ENCODE measurements around the gene DRAM2.

Gene DRAM2

DNA sequence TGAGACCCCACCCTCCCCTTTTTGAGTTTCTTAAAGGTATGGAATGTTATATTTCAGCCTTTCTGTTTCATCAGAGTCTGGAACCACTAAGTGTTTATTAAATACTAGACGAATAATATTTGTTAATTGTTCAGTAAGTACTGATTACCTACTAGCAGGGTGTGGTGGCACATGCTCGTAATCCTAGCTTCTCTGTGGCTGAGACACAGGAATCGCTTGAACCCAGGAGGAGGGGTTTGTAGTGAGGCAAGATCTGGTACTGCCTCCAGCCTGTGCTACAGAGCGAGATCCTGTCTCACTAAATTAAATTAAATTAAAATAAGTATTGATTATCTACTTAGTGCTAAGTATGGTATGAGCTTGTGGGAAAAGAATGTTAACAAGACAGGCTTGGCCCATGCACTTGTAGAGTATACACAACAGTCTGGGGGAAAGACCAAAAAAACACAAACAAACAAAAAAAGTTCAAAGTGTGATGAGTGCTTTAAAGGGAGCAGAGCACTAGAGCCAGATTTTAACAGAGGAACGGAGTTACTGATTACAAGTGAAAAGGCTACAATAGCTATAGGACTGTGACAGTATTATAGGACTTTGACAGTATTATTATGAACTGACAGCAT, 2.6 kb upstream of the DRAM2 start:
- Histone ChIP-seq H3K4me3 (ENCODE audit: low read length) (no peak overlapping the region), H3K9me3 (ENCODE audit: control insufficient read depth, insufficient read depth, low read length) (no peaks in the 10 kb centered on the region), H3K27ac (ENCODE audit: low read length) (no peak overlapping the region), H3K4me1 (ENCODE audit: control insufficient read depth, insufficient read depth, low read length) (peaks cover 1% of the 10 kb centered on the region; the same call in 1 of the 2 replicates), H3K36me3 (ENCODE audit: control insufficient read depth, insufficient read depth, low read length) (no peaks in the 10 kb centered on the region), H3K27me3 (ENCODE audit: control insufficient read depth, insufficient read depth, low read length) (no peaks in the 10 kb centered on the region)
- no peak for DNase-seq (ENCODE audit: low read depth, low spot score)
- WGBS (ENCODE audit: insufficient coverage, insufficient read length) = no CpG with 5 or more reads among the region's 5 CpGs

- no peaks in the 10 kb centered on the region for H3K9me3 ChIP-seq (ENCODE audit: control insufficient read depth, insufficient read depth, low read length)
- H3K27ac ChIP-seq (ENCODE audit: low read length) = no peak overlapping the region
- H3K4me1 ChIP-seq (ENCODE audit: control insufficient read depth, insufficient read depth, low read length) = peaks cover 1% of the 10 kb centered on the region; the same call in 1 of the 2 replicates
- H3K27me3 ChIP-seq (ENCODE audit: control insufficient read depth, insufficient read depth, low read length) = no peaks in the 10 kb centered on the region
- DNase-seq (ENCODE audit: low read depth, low spot score) = no peak
- H3K36me3 ChIP-seq (ENCODE audit: control insufficient read depth, insufficient read depth, low read length) = no peaks in the 10 kb centered on the region
- no CpG with 5 or more reads among the region's 5 CpGs for WGBS (ENCODE audit: insufficient coverage, insufficient read length)
- no peak overlapping the region; the same call in 1 of the 2 replicates for H3K4me3 ChIP-seq (ENCODE audit: low read length)
These were observed 1.6 kb upstream of the DRAM2 start for GRCh38 chr1:111141245-111142220.

DNA sequence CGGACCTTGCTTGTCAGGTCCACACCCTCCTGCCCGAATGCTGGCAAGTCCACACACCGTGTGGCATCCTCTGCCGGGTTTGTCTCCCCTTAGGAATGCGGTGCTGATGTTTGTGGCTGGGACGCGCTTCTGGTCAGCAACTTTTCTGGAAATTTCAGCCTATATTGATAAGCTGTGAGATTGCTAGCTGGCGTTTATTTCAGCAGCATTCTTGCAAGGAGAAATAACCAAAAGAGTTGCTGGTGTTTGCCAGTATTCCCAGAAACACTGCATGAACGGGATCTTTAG, 731 bp upstream of the DRAM2 start:
- no peaks in the 10 kb centered on the region for H3K36me3 ChIP-seq (ENCODE audit: control insufficient read depth, insufficient read depth, low read length)
- H3K9me3 ChIP-seq (ENCODE audit: control insufficient read depth, insufficient read depth, low read length) = no peaks in the 10 kb centered on the region
- peaks cover 1% of the 10 kb centered on the region; the same call in 1 of the 2 replicates for H3K4me1 ChIP-seq (ENCODE audit: control insufficient read depth, insufficient read depth, low read length)
- peak overlapping the region; percentile 90 for H3K4me3 ChIP-seq (ENCODE audit: low read length)
- DNase-seq (ENCODE audit: low read depth, low spot score) = no peak
- WGBS (ENCODE audit: insufficient coverage, insufficient read length) = no CpG with 5 or more reads among the region's 9 CpGs
- H3K27me3 ChIP-seq (ENCODE audit: control insufficient read depth, insufficient read depth, low read length) = no peaks in the 10 kb centered on the region
- no peak overlapping the region for H3K27ac ChIP-seq (ENCODE audit: low read length)

DNA sequence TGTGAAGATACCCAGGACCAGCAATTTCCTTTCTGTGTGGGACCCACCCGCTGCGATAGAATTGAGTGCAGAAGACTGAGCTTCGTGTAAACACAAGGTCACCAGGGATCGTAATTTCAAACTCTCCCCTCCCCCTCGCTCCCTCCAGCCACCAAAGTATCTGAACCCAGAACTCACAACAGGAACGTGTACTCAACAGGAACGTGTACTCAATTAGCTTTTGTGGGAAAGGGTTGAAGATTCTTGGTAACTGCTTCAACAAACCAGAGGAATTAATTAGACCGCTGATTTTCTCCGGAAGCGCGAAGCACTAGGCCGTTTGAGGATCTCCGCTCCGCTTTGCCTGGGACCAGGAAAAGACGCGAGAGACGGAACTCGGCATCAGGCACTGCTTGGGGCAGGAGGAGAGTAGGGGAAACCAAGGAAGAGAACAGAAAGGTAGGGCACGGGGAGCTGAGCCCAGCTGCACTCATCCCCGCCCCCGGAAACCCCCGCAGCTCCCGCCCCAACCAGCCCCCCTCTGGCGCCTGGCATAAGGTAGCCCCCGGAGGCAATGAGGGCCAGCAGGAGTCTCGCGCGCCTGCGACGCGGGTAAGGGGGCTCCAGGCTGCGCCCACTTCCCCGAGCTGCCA, 453 bp downstream of the DRAM2 start:
- peaks cover 1% of the 10 kb centered on the region; the same call in 1 of the 2 replicates for H3K4me1 ChIP-seq (ENCODE audit: control insufficient read depth, insufficient read depth, low read length)
- H3K27me3 ChIP-seq (ENCODE audit: control insufficient read depth, insufficient read depth, low read length) = no peaks in the 10 kb centered on the region
- no CpG with 5 or more reads among the region's 33 CpGs for whole genome bisulfite sequencing (ENCODE audit: insufficient coverage, insufficient read length)
- peak overlapping the region; percentile 71 for H3K27ac ChIP-seq (ENCODE audit: low read length)
- H3K9me3 ChIP-seq (ENCODE audit: control insufficient read depth, insufficient read depth, low read length) = no peaks in the 10 kb centered on the region
- H3K4me3 ChIP-seq (ENCODE audit: low read length) = peak overlapping the region; percentile 90; the same call in 1 of the 2 replicates
- H3K36me3 ChIP-seq (ENCODE audit: control insufficient read depth, insufficient read depth, low read length) = peaks cover 2% of the 10 kb centered on the region; the same call in 1 of the 2 replicates
- DNase-seq (ENCODE audit: low read depth, low spot score) = peak; percentile 11

DNA sequence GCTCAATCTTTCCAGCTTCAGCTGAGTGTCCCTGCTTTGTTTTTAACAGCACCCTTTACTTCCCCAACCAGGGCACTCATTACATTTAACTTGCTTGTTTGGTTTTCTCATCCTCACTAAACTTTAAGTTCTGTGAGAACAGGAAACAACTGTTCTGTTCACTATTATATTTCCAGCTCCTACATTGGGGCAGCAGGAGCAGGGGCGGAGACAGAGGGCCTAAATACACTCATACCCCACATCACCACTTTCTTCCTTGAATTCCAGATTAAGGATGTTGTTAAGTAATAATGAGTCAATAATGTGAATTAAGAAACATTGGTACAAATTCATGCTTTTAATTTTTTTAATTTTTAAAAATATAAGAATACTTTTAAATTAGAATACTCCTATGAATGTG, 6.0 kb downstream of the DRAM2 start:
- peaks cover 1% of the 10 kb centered on the region; the same call in 1 of the 2 replicates for H3K4me1 ChIP-seq (ENCODE audit: control insufficient read depth, insufficient read depth, low read length)
- no CpG with 5 or more reads among the region's 1 CpG for WGBS (ENCODE audit: insufficient coverage, insufficient read length)
- H3K27ac ChIP-seq (ENCODE audit: low read length) = no peak overlapping the region

DNA sequence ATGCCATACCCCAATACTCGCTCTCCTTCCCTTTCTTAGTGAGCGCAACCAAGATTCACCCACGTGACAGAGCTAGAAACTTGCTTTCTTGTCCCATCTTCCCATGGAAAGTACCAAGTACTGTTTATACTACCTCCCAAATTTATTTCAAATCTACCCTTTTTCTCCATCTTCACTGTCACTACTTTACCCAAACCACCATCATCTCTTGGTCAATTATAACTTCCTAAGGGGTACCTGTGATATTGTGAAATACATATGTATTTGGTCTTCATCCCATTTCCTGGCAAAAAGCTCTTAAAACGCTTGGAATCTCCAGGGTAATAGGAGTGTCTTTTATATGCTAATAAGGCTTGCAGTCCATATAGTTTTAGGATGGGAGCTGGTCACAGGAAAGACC, 8.2 kb downstream of the DRAM2 start:
- Histone ChIP-seq H3K4me1 (ENCODE audit: control insufficient read depth, insufficient read depth, low read length) (no peaks in the 10 kb centered on the region), H3K36me3 (ENCODE audit: control insufficient read depth, insufficient read depth, low read length) (peaks cover 2% of the 10 kb centered on the region; the same call in 1 of the 2 replicates), H3K27me3 (ENCODE audit: control insufficient read depth, insufficient read depth, low read length) (no peaks in the 10 kb centered on the region), H3K4me3 (ENCODE audit: low read length) (no peak overlapping the region), H3K9me3 (ENCODE audit: control insufficient read depth, insufficient read depth, low read length) (no peaks in the 10 kb centered on the region), H3K27ac (ENCODE audit: low read length) (no peak overlapping the region)
- DNase-seq (ENCODE audit: low read depth, low spot score) = no peak
- WGBS (ENCODE audit: insufficient coverage, insufficient read length) = no CpG with 5 or more reads among the region's 4 CpGs

More for the DNA sequence above, 6.0 kb downstream of the DRAM2 start:
- Histone ChIP-seq H3K4me3 (ENCODE audit: low read length) (no peak overlapping the region), H3K36me3 (ENCODE audit: control insufficient read depth, insufficient read depth, low read length) (peaks cover 2% of the 10 kb centered on the region; the same call in 1 of the 2 replicates), H3K9me3 (ENCODE audit: control insufficient read depth, insufficient read depth, low read length) (no peaks in the 10 kb centered on the region), H3K27me3 (ENCODE audit: control insufficient read depth, insufficient read depth, low read length) (no peaks in the 10 kb centered on the region)
- no peak for DNase-seq (ENCODE audit: low read depth, low spot score)

- no peaks in the 10 kb centered on the region for H3K27me3 ChIP-seq (ENCODE audit: control insufficient read depth, insufficient read depth, low read length)
- no CpG with 5 or more reads among the region's 1 CpG for WGBS (ENCODE audit: insufficient coverage, insufficient read length)
- H3K4me1 ChIP-seq (ENCODE audit: control insufficient read depth, insufficient read depth, low read length) = no peaks in the 10 kb centered on the region
- no peak overlapping the region for H3K27ac ChIP-seq (ENCODE audit: low read length)
- no peak overlapping the region for H3K4me3 ChIP-seq (ENCODE audit: low read length)
- DNase-seq (ENCODE audit: low read depth, low spot score) = no peak
- H3K36me3 ChIP-seq (ENCODE audit: control insufficient read depth, insufficient read depth, low read length) = no peaks in the 10 kb centered on the region
- no peaks in the 10 kb centered on the region for H3K9me3 ChIP-seq (ENCODE audit: control insufficient read depth, insufficient read depth, low read length)
These were observed 10.5 kb downstream of the DRAM2 start for GRCh38 chr1:111129376-111129775.

DNA sequence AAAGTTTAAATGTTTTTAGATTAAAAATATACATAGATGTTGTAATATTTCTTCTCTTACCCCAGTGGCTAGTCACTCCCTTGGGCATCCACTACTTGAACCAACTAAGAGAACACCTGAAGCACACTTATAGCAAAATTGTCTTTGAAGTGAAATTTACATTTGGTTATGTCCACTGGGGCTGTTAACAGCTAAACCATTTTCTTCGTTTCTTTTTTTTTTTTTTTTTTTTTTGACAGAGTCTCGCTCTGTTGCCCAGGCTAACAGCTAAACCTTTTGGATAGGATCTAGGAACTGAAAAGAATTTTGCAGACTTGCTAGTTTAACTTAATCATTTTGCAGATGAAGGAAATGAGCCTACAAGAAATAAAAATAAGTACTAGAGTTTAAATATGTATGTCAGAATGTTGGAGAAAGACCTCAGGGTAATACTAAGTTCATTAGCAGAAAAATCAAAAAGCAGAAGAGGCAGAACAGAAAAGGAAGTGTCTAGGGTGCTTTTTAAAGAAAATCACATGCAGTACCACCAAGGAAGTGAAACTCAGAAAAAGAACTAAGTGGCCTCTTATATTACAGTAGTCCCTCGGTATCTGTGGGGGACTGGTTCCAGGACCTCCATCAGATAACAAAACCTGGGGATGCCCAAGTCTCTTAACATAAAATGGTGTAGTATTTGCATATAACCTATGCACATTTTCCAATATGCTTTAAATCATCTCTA, 11.8 kb downstream of the DRAM2 start:
- Histone ChIP-seq H3K4me3 (ENCODE audit: low read length) (no peak overlapping the region), H3K4me1 (ENCODE audit: control insufficient read depth, insufficient read depth, low read length) (no peaks in the 10 kb centered on the region), H3K36me3 (ENCODE audit: control insufficient read depth, insufficient read depth, low read length) (no peaks in the 10 kb centered on the region), H3K27me3 (ENCODE audit: control insufficient read depth, insufficient read depth, low read length) (no peaks in the 10 kb centered on the region), H3K27ac (ENCODE audit: low read length) (no peak overlapping the region), H3K9me3 (ENCODE audit: control insufficient read depth, insufficient read depth, low read length) (no peaks in the 10 kb centered on the region)
- no CpG with 5 or more reads among the region's 3 CpGs for WGBS (ENCODE audit: insufficient coverage, insufficient read length)
- DNase-seq (ENCODE audit: low read depth, low spot score) = no peak

DNA sequence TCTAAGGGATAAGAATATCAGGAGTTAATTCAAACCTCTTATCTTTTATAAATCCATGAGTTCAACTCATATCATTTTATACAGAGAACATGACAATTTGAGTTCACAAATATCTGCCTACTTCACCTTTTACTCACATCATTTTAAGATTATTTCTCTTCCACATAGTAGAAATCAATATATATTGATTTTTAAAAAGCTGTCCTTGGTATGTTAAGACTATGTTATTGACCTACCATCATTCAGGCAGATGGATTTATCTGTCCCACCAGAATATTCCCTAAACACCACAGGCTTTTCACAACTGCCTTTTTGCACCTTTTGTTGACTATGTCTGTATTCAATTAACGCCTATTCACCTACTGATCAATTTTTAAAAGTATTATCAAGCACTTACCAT, 13.5 kb downstream of the DRAM2 start:
- no peak overlapping the region for H3K4me3 ChIP-seq (ENCODE audit: low read length)
- H3K9me3 ChIP-seq (ENCODE audit: control insufficient read depth, insufficient read depth, low read length) = no peaks in the 10 kb centered on the region
- no peaks in the 10 kb centered on the region for H3K4me1 ChIP-seq (ENCODE audit: control insufficient read depth, insufficient read depth, low read length)
- WGBS (ENCODE audit: insufficient coverage, insufficient read length) = no CpG with 5 or more reads among the region's 1 CpG
- no peaks in the 10 kb centered on the region for H3K36me3 ChIP-seq (ENCODE audit: control insufficient read depth, insufficient read depth, low read length)
- DNase-seq (ENCODE audit: low read depth, low spot score) = no peak
- H3K27me3 ChIP-seq (ENCODE audit: control insufficient read depth, insufficient read depth, low read length) = no peaks in the 10 kb centered on the region
- H3K27ac ChIP-seq (ENCODE audit: low read length) = no peak overlapping the region

DNA sequence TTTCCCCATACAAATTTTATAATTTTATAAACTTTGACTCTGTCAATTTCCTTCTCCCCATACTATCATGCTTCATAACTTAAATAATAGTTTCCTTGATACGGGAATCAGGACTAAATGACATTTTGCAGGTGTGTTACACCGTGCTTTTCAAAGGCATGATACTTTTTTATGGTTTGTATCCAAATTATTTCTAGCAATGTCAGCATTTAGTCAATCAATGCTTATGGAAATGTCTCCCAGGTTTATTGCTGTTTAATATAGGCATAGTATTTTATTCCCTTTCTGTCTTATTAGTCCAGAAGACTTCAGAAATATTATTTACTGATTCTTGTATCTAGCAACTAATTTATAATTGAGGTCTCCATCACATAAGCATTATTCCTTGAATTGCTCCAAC, 23.4 kb downstream of the DRAM2 start:
- Histone ChIP-seq H3K36me3 (ENCODE audit: control insufficient read depth, insufficient read depth, low read length) (no peaks in the 10 kb centered on the region; the same call in 1 of the 2 replicates), H3K4me1 (ENCODE audit: control insufficient read depth, insufficient read depth, low read length) (no peaks in the 10 kb centered on the region), H3K9me3 (ENCODE audit: control insufficient read depth, insufficient read depth, low read length) (no peaks in the 10 kb centered on the region), H3K27me3 (ENCODE audit: control insufficient read depth, insufficient read depth, low read length) (no peaks in the 10 kb centered on the region), H3K4me3 (ENCODE audit: low read length) (no peak overlapping the region), H3K27ac (ENCODE audit: low read length) (no peak overlapping the region)
- no CpG with 5 or more reads among the region's 2 CpGs for WGBS (ENCODE audit: insufficient coverage, insufficient read length)
- DNase-seq (ENCODE audit: low read depth, low spot score) = no peak
